Activated CD4-positive, alpha-beta T cell treated with anti-CD3 and anti-CD28 coated beads, Interleukin-2, Interleukin-4, amounts not matched to agents 100 ng/mL and 50 ng/mL, durations not matched to agents 16 hours and 8 hours (primary cell): ENCODE data around the gene HIC1.

Source experiments
- DNase-seq: peaks from one replicate; pipeline ENCODE4 v3.0.0-alpha.2; 2020; ENCODE audit warnings: low spot score

The HIC1 gene

DNA sequence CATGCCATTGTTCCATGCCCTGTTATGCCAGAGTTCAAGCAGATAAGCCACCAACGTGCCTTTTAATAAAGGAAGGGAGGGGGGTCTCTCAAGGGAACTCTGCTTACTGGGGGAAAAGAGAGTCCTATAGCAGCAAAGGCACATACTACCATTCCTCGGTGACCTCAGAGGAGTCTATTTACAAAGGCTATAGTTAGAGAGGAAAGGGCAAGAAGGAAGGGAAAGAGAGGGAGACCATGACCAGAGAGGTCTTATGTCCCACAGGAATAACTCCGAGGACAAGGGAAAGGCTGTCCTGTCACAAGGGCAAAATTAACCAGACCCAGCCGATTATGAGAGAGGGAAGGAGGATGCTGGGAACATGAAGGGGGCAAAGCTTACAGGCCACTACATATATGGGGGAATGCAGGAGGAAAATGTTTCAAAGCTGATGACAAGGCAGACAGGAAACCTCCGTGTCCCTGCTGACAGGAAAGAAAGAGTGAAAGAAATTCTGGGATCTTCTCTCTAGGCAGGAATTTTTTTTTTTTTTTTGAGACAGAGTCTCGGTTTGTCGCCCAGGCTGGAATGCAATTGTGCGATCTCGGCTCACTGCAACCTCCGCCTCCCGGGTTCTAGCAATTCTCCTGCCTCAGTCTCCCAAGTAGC, 51.5 kb downstream of the HIC1 start:
- DNase-seq: no peak

DNA sequence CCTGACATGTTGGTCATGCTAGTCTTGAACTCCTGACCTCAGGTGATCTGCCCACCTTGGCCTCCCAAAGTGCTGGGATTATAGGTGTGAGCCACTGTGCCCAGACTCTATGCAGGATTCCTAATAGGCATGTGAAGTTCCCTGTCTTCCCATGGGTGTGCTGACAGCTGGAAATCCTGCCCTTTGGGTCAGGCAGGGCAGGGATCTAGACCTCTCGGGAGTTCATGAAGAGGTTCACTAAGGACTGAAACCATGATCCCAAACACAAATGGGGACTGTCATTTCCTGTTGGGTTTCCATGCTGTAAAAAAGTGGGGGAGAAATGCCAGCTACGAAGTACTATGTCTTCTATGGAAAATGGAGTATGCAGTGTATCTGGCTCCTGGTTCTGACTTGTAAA, 52.1 kb downstream of the HIC1 start:
- DNase-seq: no peak

DNA sequence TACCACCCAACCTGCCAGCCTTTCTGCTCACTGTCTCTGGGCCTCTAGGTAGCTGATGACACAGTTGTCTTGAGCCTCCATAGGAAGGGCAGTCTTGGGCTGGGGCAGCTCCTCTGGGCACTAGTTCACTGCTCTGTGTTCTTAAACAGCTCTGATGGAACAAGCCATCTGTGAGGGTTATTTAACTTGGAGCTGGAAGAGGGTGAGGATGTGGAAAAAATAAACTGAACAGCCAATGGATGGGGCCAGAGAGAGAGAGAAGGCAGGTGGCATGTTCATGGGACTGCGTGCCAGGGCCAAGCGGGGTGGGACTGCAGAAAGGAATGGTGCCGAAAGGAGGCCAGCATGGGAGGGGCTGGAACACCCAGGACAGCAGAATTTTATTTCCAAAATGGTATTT, 52.6 kb downstream of the HIC1 start:
- DNase-seq: no peak

GRCh38 chr17:2108170-2108569, 53.3 kb downstream of the HIC1 start:
- no peak for DNase-seq

DNA sequence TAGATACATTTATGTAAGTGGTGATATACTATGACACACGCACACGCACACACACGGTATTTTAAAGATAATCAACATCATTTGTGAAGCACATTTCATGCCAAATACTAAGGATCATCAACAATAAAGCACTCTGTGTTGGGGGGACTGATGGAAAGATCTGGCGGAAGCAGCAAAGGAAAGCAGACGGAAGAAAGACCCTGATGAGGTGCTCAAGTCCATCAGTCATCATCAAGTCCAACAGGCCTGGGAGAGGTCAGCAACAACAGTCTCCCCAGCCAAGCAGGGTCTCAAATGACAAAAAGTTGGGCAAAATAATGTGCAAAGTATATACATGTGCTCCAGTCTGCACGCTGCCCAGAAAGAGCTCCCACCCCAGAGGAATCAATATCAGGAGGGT, 55.5 kb downstream of the HIC1 start:
- DNase-seq: no peak

DNA sequence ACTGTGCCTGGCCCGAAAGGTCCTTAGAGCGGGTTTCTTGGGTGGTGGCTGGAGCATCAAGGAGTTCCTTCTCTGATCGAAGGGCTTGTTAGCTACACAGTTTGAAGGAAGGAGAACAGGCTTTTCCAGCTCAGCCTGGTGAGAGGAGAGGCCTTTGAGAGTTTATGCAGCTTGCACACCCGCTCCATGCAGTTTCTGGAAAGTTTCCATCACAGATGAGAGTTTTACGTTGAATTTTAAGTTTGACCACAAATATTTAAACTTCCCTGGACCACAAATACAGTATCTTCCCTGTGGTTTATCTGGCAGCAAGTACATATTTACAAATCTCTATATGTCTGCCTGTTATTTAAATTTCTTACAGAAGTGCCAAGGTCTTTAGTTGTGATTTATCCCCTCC, 56.8 kb downstream of the HIC1 start:
- DNase-seq: no peak
